ENCODE data around the gene SUGCT.

Gene SUGCT

GRCh38 chr7:40418448-40418847 is 283.6 kb downstream of the SUGCT start:
- no peak for TF ChIP-seq CTCF (IDR thresholded peaks at IDR 0.05; ENCODE audit: low read depth, low read length)
- DNase-seq (ENCODE audit: extremely low read depth, low read depth) = no peak

- TF ChIP-seq CTCF (IDR thresholded peaks at IDR 0.05; ENCODE audit: low read depth, low read length) = no peak
- DNase-seq (ENCODE audit: extremely low read depth, low read depth) = no peak
These were observed 284.2 kb downstream of the SUGCT start for GRCh38 chr7:40418983-40419382.

- DNase-seq (ENCODE audit: extremely low read depth, low read depth) = no peak
- TF ChIP-seq CTCF (IDR thresholded peaks at IDR 0.05; ENCODE audit: low read depth, low read length) = no peak
These were observed 285.0 kb downstream of the SUGCT start for GRCh38 chr7:40419806-40420205.

- DNase-seq (ENCODE audit: extremely low read depth, low read depth) = no peak
- no peak for TF ChIP-seq CTCF (IDR thresholded peaks at IDR 0.05; ENCODE audit: low read depth, low read length)
These were observed 286.6 kb downstream of the SUGCT start for GRCh38 chr7:40421433-40421832.

- TF ChIP-seq CTCF (IDR thresholded peaks at IDR 0.05; ENCODE audit: low read depth, low read length) = no peak
- no peak for DNase-seq (ENCODE audit: extremely low read depth, low read depth)
These were observed 290.9 kb downstream of the SUGCT start for GRCh38 chr7:40425696-40426095.

DNA sequence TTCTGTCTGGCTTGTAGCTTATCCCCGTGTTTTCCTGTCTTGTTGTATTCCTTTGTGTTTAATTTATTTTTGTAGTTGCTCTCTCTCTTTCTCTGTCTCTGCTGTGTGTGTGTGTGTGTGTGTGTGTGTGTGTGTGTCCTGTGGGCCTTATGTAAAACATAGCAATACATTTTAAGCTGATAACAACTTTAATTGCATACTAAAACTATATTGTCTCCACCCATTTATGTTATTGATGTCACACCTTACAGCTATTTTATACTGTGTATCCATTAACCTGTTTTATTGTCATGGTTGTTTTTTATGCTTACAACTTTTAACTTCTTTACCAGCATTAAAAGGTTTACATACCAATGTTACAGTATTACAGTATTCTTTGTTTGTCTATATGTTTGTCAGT is 293.6 kb downstream of the SUGCT start:
- TF ChIP-seq CTCF (IDR thresholded peaks at IDR 0.05; ENCODE audit: low read depth, low read length) = no peak
- DNase-seq (ENCODE audit: extremely low read depth, low read depth) = no peak

GRCh38 chr7:40429826-40430225 is 295.0 kb downstream of the SUGCT start:
- no peak for TF ChIP-seq CTCF (IDR thresholded peaks at IDR 0.05; ENCODE audit: low read depth, low read length)
- no peak for DNase-seq (ENCODE audit: extremely low read depth, low read depth)
